Hepatocyte (in vitro differentiated cells): Measurements from ENCODE around the gene PSEN1. TPM values are rescaled to one million over a fixed set of nuclear protein-coding genes. Genes with fewer than 3 reads are reported as not detected.

Source experiments
- DNase-seq: peaks from one replicate; pipeline ENCODE4 v3.0.0-alpha.2; 2016; ENCODE audit warnings: low spot score
- H2AFZ ChIP-seq: fragments of 200-600 bp; sonication (generic); 2 replicates; pipeline ENCODE4 v1.6.0; 2016; ENCODE audit warnings: antibody characterized with exemption, mild to moderate bottlenecking
- H3K27ac ChIP-seq: fragments of 200-600 bp; sonication (generic); 2 replicates; pipeline ENCODE4 v1.5.1; 2016; ENCODE audit warnings: mild to moderate bottlenecking
- H3K27me3 ChIP-seq: fragments of 200-600 bp; sonication (generic); 2 replicates; pipeline ENCODE4 v1.6.1; 2016
- H3K36me3 ChIP-seq: fragments of 200-600 bp; sonication (generic); replicated peaks from 2 replicates; pipeline ENCODE4 v1.5.1; 2016; ENCODE audit warnings: low read depth; ENCODE audit not compliant: insufficient read depth
- H3K4me1 ChIP-seq: fragments of 200-600 bp; sonication (generic); 2 replicates; pipeline ENCODE4 v1.5.1; 2016; ENCODE audit warnings: mild to moderate bottlenecking, moderate library complexity; ENCODE audit not compliant: insufficient read depth
- H3K4me2 ChIP-seq: fragments of 200-600 bp; sonication (generic); 2 replicates; pipeline ENCODE4 v1.6.0; 2016
- H3K4me3 ChIP-seq: fragments of 200-600 bp; sonication (generic); 2 replicates; pipeline ENCODE4 v1.5.1; 2016; ENCODE audit warnings: mild to moderate bottlenecking
- H3K79me2 ChIP-seq: fragments of 200-600 bp; sonication (generic); 2 replicates; pipeline ENCODE4 v1.6.0; 2017; ENCODE audit warnings: mild to moderate bottlenecking
- H3K9me2 ChIP-seq: fragments of 200-600 bp; sonication (generic); replicated peaks from 2 replicates; pipeline ENCODE4 v1.6.0; 2017; ENCODE audit warnings: mild to moderate bottlenecking; ENCODE audit not compliant: insufficient read depth
- H3K9me3 ChIP-seq: fragments of 200-600 bp; sonication (generic); 2 replicates; pipeline ENCODE4 v1.5.1; 2016; ENCODE audit warnings: low read depth, mild to moderate bottlenecking
- H4K20me1 ChIP-seq: fragments of 200-600 bp; sonication (generic); 2 replicates; pipeline ENCODE4 v1.6.0; 2016; ENCODE audit warnings: mild to moderate bottlenecking; ENCODE audit not compliant: insufficient read depth, poor library complexity, severe bottlenecking
- EZH2 ChIP-seq: fragments of 200-600 bp; sonication (generic); IDR thresholded peaks from 2 replicates; pipeline ENCODE4 v1.6.1; 2016; ENCODE audit warnings: antibody characterized with exemption, mild to moderate bottlenecking, borderline replicate concordance
- EZH2phosphoT487 ChIP-seq: fragments of 200-600 bp; sonication (generic); IDR thresholded peaks from one replicate; pipeline ENCODE4 v1.6.1; 2018; ENCODE audit warnings: antibody characterized with exemption, mild to moderate bottlenecking, low read depth, moderate library complexity; ENCODE audit not compliant: unreplicated experiment, severe bottlenecking
- WGBS: methylation state at CpG from one replicate; pipeline ENCODE4 v1.1.6; 2016; ENCODE audit warnings: low lambda C conversion rate; ENCODE audit errors: missing lambda C conversion rate; 5-methylcytosine and 5-hydroxymethylcytosine counted together
- polyA plus RNA-seq: library from polyadenylated mRNA; unstranded; fragments of >200 nt; fragmentation: Nextera tagmentation; extraction: Ambion mirVana; gene quantifications from 2 replicates; pipeline ENCODE4 v1.2.1, GENCODE V29; 2016
- total RNA-seq: library from RNA; depleted of rRNA; stranded (reverse); fragments of >200 nt; gene quantifications from 2 replicates; pipeline ENCODE4 v1.2.3, GENCODE V29; 2014
- TF ChIP-seq, protein P1 (sequence below): fragments of 200-600 bp; sonication (generic); IDR thresholded peaks from 2 replicates; pipeline ENCODE4 v1.5.1; 2016; ENCODE audit warnings: antibody characterized with exemption, mild to moderate bottlenecking; ENCODE audit not compliant: poor library complexity

PSEN1 gene
- total and polyA plus RNA-seq, 2 experiments from 2014 or later, result 65.6 to 71.6 TPM

- Histone ChIP-seq H3K36me3 (no peaks in the 10 kb centered on the region), H3K4me3 (no peak overlapping the region), H4K20me1 (no peaks in the 10 kb centered on the region), H3K9me2 (no peaks in the 10 kb centered on the region), H3K79me2 (no peaks in the 10 kb centered on the region), H3K9me3 (no peaks in the 10 kb centered on the region), H3K27ac (no peak overlapping the region), H2AFZ (no peak overlapping the region), H3K27me3 (peaks cover 18% of the 10 kb centered on the region), H3K4me1 (peaks cover 21% of the 10 kb centered on the region), H3K4me2 (no peak overlapping the region)
- no peak for DNase-seq
- WGBS, result 79% methylated on average over 3 of the region's 3 CpGs
- TF ChIP-seq EZH2phosphoT487 (no peak), EZH2 (no peak)
- TF ChIP-seq, protein P1, sequence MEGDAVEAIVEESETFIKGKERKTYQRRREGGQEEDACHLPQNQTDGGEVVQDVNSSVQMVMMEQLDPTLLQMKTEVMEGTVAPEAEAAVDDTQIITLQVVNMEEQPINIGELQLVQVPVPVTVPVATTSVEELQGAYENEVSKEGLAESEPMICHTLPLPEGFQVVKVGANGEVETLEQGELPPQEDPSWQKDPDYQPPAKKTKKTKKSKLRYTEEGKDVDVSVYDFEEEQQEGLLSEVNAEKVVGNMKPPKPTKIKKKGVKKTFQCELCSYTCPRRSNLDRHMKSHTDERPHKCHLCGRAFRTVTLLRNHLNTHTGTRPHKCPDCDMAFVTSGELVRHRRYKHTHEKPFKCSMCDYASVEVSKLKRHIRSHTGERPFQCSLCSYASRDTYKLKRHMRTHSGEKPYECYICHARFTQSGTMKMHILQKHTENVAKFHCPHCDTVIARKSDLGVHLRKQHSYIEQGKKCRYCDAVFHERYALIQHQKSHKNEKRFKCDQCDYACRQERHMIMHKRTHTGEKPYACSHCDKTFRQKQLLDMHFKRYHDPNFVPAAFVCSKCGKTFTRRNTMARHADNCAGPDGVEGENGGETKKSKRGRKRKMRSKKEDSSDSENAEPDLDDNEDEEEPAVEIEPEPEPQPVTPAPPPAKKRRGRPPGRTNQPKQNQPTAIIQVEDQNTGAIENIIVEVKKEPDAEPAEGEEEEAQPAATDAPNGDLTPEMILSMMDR, result no peak
These were observed 107.0 kb downstream of the PSEN1 start for GRCh38 chr14:73243341-73243740.

- Histone ChIP-seq H3K27ac (no peak overlapping the region), H4K20me1 (no peaks in the 10 kb centered on the region), H3K9me2 (no peaks in the 10 kb centered on the region), H3K36me3 (no peaks in the 10 kb centered on the region), H3K4me1 (peaks cover 17% of the 10 kb centered on the region), H2AFZ (no peak overlapping the region), H3K4me2 (no peak overlapping the region), H3K9me3 (no peaks in the 10 kb centered on the region), H3K79me2 (no peaks in the 10 kb centered on the region), H3K27me3 (peaks cover 16% of the 10 kb centered on the region), H3K4me3 (no peak overlapping the region)
- TF ChIP-seq EZH2phosphoT487 (no peak), EZH2 (no peak)
- TF ChIP-seq, protein P1, result no peak
- no peak for DNase-seq
- 95% methylated on average over 2 of the region's 2 CpGs for WGBS
These were observed 107.4 kb downstream of the PSEN1 start for GRCh38 chr14:73243748-73244147.

DNA sequence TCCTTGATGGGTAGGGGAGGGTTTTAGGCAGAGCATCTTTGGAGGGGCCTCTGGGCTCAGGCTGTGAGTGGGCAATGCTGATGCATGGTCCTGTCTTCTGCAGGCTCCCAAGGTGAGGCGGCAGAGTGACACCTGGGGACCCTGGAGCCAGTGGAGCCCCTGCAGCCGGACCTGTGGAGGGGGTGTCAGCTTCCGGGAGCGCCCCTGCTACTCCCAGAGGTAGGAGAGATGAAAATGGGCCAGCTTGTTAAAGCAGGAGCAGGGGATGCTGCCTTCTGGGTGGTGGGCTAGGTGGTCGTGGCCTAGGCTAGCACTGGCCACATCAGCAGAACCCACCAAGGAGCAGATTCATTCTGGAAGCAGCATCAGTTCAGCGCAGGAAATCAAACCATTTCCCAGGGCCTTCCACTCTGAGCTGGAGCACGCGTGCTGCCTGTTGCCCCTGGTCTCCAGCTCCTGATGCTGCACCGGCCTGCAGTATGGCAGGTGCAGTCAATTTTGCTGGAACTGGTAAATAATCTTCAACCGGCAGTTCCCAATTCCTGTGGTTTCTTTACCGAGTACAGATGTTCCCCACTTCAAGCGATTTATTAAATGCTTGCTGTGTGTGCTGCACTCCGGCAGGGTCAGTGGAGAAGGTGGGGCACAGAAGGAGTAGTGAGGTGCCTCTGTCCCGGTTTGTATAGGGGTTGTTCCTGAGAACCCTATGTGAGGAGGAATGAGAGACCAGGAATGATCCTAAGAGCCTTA, 108.4 kb downstream of the PSEN1 start:
- no peaks in the 10 kb centered on the region for H4K20me1 ChIP-seq
- no peak overlapping the region for H2AFZ ChIP-seq
- H3K36me3 ChIP-seq, result no peaks in the 10 kb centered on the region
- no peaks in the 10 kb centered on the region for H3K79me2 ChIP-seq
- no peaks in the 10 kb centered on the region for H3K9me2 ChIP-seq
- H3K4me1 ChIP-seq, result peaks cover 9% of the 10 kb centered on the region
- 89% methylated on average over 14 of the region's 14 CpGs for WGBS
- H3K27me3 ChIP-seq, result peaks cover 9% of the 10 kb centered on the region
- no peak overlapping the region for H3K4me3 ChIP-seq
- peak overlapping the region; percentile 90 for H3K4me2 ChIP-seq
- H3K27ac ChIP-seq, result no peak overlapping the region
- no peak for TF ChIP-seq EZH2
- TF ChIP-seq EZH2phosphoT487, result no peak
- TF ChIP-seq, protein P1, result no peak
- H3K9me3 ChIP-seq, result no peaks in the 10 kb centered on the region
- no peak for DNase-seq
